ENCODE measurements around the gene ENDOD1. TPM values are rescaled to one million over a fixed set of nuclear protein-coding genes. Genes with fewer than 3 reads are reported as not detected.

Gene ENDOD1
- 18.8 and 27.8 TPM in 2 replicates for total RNA-seq

GRCh38 chr11:95089620-95090542 is at the start of gene ENDOD1:
Gene ENDOD1, plus strand, starts transcription at chr11:95089846. Its CDS starts 82 bp downstream, at chr11:95089928.

GRCh38 chr11:95049122-95049521 is 40.5 kb upstream of the ENDOD1 start, which contains the start of gene KDM4F:
Gene KDM4F, plus strand, starts transcription at chr11:95049422.

GRCh38 chr11:95066716-95067038 is 23.0 kb upstream of the ENDOD1 start, which contains the start of gene SRSF8:
Gene SRSF8, plus strand, starts transcription at chr11:95066919. Its CDS starts 308 bp downstream, at chr11:95067227.

Other genes starting within 250 kb of the ENDOD1 start
- gene CWC15, start 116.3 kb upstream of the ENDOD1 start, total RNA-seq: 27.2 and 46.6 TPM in 2 replicates
- gene KDM4D, start 116.1 kb upstream of the ENDOD1 start, total RNA-seq: 0.38 and 0.49 TPM in 2 replicates
- gene KDM4E, start 64.6 kb upstream of the ENDOD1 start, total RNA-seq: not detected in 2 replicates
- gene KDM4F, start 40.4 kb upstream of the ENDOD1 start, total RNA-seq: not detected in 2 replicates
- 11.7 and 16.7 TPM in 2 replicates for gene SRSF8, start 22.9 kb upstream of the ENDOD1 start, total RNA-seq
- gene SESN3, start 141.4 kb downstream of the ENDOD1 start, total RNA-seq: 19.3 and 36.4 TPM in 2 replicates

Data from bladder microvascular endothelial cell (primary cell).